Keratinocyte (primary cell): ENCODE measurements around the gene SKAP1. TPM values are rescaled to one million over a fixed set of nuclear protein-coding genes. Genes with fewer than 3 reads are reported as not detected.

ENCODE experiments used
- DNase-seq: peaks from one replicate; pipeline ENCODE4 v3.0.0-alpha.2; 2011; ENCODE audit warnings: low read depth, missing footprints, low spot score
- FAIRE-seq: peaks from 2 replicates; lab custom pipeline; 2011; peaks lifted over from hg19 to GRCh38; lab: Jason Lieb, UNC
- H2AFZ ChIP-seq: 2 replicates; pipeline ENCODE4 v1.6.0; 2012; ENCODE audit warnings: low read length, control low read depth, inconsistent platforms; ENCODE audit not compliant: control insufficient read depth
- H3K27ac ChIP-seq: 2 replicates; pipeline ENCODE4 v1.5.1; 2011; ENCODE audit warnings: low read length; ENCODE audit not compliant: control insufficient read depth, insufficient read depth
- H3K27me3 ChIP-seq: 3 replicates; pipeline ENCODE4 v1.6.0; 2011; ENCODE audit warnings: low read length; ENCODE audit not compliant: control insufficient read depth, insufficient read depth; ENCODE audit errors: extremely low read depth
- H3K36me3 ChIP-seq, 2 experiments: 2 replicates in 1 of 2; 3 replicates in 1 of 2; pipeline ENCODE4 v1.5.1; 2011; ENCODE audit warnings: low read length in 2 of 2, mild to moderate bottlenecking in 1 of 2; ENCODE audit not compliant: control insufficient read depth in 2 of 2, insufficient read depth in 2 of 2; ENCODE audit errors: extremely low read depth in 1 of 2
- H3K4me1 ChIP-seq: 3 replicates; pipeline ENCODE4 v1.5.1; 2011; ENCODE audit warnings: low read length; ENCODE audit not compliant: control insufficient read depth, insufficient read depth; ENCODE audit errors: extremely low read depth
- H3K4me2 ChIP-seq: 3 replicates; pipeline ENCODE4 v1.6.0; 2011; ENCODE audit warnings: low read depth, low read length; ENCODE audit not compliant: control insufficient read depth, insufficient read depth; ENCODE audit errors: extremely low read depth
- H3K4me3 ChIP-seq, 3 experiments: fragments of 200-600 bp in 1 of 3; sonication (generic) in 1 of 3; 2 replicates in 2 of 3; 3 replicates in 1 of 3; pipeline ENCODE4 v1.5.1; 2011 to 2016; ENCODE audit warnings: low read length in 3 of 3, mild to moderate bottlenecking in 3 of 3, control low read depth in 2 of 3, inconsistent platforms in 1 of 3, low read depth in 1 of 3, mixed read lengths in 1 of 3, mixed run types in 1 of 3, moderate library complexity in 1 of 3; ENCODE audit not compliant: control insufficient read depth in 2 of 3, insufficient read depth in 2 of 3; ENCODE audit errors: extremely low read depth in 1 of 3
- H3K79me2 ChIP-seq: 2 replicates; pipeline ENCODE4 v1.6.0; 2012; ENCODE audit warnings: low read length; ENCODE audit not compliant: control insufficient read depth, insufficient read depth
- H3K9ac ChIP-seq: 3 replicates; pipeline ENCODE4 v1.6.0; 2011; ENCODE audit warnings: low read length; ENCODE audit not compliant: control insufficient read depth, insufficient read depth; ENCODE audit errors: extremely low read depth
- H3K9me1 ChIP-seq: 3 replicates; pipeline ENCODE4 v1.6.0; 2011; ENCODE audit warnings: low read length; ENCODE audit not compliant: control insufficient read depth, insufficient read depth; ENCODE audit errors: extremely low read depth
- H3K9me3 ChIP-seq: 2 replicates; pipeline ENCODE4 v1.5.1; 2012; ENCODE audit warnings: low read depth, low read length; ENCODE audit not compliant: control insufficient read depth
- H4K20me1 ChIP-seq: 3 replicates; pipeline ENCODE4 v1.6.0; 2011; ENCODE audit warnings: low read length; ENCODE audit not compliant: control insufficient read depth, insufficient read depth; ENCODE audit errors: extremely low read depth
- EZH2 ChIP-seq: IDR thresholded peaks from one replicate; pipeline ENCODE4 v1.6.1; 2012; ENCODE audit warnings: inconsistent platforms, mild to moderate bottlenecking, low read length, moderate library complexity
- dilution Hi-C: fragments of 300-500 bp; cut with MboI; formaldehyde crosslinking; loops from one replicate; pipeline ENCODE4 v1.7.0; 2020; ENCODE audit warnings: low sequenced_read_pairs; ENCODE audit not compliant: extremely low pct_ligation_motif_present
- polyA plus RNA-seq, 5 experiments: library from polyadenylated mRNA; depleted of rRNA in 3 of 5; stranded (reverse) in 3 of 5; stranded (forward) in 1 of 5; unstranded in 1 of 5; fragments of >200 nt; gene quantifications; 1 replicate in 1 of 5; 2 replicates in 3 of 5; 3 replicates in 1 of 5; pipeline versions ENCODE4 v1.2.1 to v1.2.3, GENCODE V29; 2011 to 2012; ENCODE audit warnings: missing spikeins in 2 of 5, low read depth in 1 of 5, low replicate concordance in 1 of 5
- TF ChIP-seq, protein P1 (sequence below), 3 experiments: IDR thresholded peaks in 1 of 3; conservative IDR thresholded peaks in 1 of 3; optimal IDR thresholded peaks in 1 of 3; 2 replicates in 2 of 3; 3 replicates in 1 of 3; pipeline versions ENCODE3 to v1.5.1; 2011; ENCODE audit warnings: low read length in 3 of 3, mild to moderate bottlenecking in 3 of 3, moderate library complexity in 2 of 3, control low read depth in 1 of 3, inconsistent platforms in 1 of 3; ENCODE audit not compliant: insufficient read depth in 2 of 3; ENCODE audit errors: extremely low read depth in 1 of 3

Gene SKAP1
- polyA plus RNA-seq, 1 donor (not counting 4 experiments of a cell fraction or from before 2014, with no cell fraction given): not detected

DNA sequence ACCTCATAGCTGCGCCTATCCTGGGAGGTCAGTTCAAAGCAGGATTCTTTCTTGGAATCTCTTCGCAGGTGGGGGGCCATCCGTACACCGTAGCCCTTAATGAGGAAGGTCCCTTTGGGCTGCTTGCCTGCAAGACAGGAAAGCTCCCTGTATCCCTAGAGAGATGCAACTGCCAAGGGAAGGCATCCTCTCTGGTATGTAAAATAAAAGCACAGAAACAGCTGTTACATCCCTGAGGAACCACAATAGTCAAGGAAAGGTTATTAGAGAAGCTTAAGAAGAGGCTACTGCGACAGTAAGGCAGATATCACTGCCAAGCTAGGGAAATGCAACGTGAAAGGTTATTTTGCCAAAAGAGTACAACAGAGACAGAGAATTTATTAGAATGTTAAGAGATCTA lies 245.3 kb downstream of the SKAP1 start:
- Histone ChIP-seq H3K9me3 (no peaks in the 10 kb centered on the region), H3K4me1 (no peaks in the 10 kb centered on the region), H3K9ac (no peak overlapping the region), H3K4me3 (no peak overlapping the region), H4K20me1 (no peaks in the 10 kb centered on the region), H3K4me2 (no peak overlapping the region), H3K79me2 (no peaks in the 10 kb centered on the region), H3K27me3 (peaks cover 30% of the 10 kb centered on the region), H3K27ac (no peak overlapping the region), H3K36me3 (no peaks in the 10 kb centered on the region), H2AFZ (no peak overlapping the region), H3K9me1 (no peaks in the 10 kb centered on the region)
- DNase-seq (no peak), FAIRE-seq (no peak)
- dilution Hi-C loops: no loop called here
- TF ChIP-seq, protein P1, sequence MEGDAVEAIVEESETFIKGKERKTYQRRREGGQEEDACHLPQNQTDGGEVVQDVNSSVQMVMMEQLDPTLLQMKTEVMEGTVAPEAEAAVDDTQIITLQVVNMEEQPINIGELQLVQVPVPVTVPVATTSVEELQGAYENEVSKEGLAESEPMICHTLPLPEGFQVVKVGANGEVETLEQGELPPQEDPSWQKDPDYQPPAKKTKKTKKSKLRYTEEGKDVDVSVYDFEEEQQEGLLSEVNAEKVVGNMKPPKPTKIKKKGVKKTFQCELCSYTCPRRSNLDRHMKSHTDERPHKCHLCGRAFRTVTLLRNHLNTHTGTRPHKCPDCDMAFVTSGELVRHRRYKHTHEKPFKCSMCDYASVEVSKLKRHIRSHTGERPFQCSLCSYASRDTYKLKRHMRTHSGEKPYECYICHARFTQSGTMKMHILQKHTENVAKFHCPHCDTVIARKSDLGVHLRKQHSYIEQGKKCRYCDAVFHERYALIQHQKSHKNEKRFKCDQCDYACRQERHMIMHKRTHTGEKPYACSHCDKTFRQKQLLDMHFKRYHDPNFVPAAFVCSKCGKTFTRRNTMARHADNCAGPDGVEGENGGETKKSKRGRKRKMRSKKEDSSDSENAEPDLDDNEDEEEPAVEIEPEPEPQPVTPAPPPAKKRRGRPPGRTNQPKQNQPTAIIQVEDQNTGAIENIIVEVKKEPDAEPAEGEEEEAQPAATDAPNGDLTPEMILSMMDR (optimal IDR thresholded peaks at IDR 0.05 in 1 of 3, IDR thresholded peaks at IDR 0.05 in 1 of 3, conservative IDR thresholded peaks at IDR 0.05 in 1 of 3; ENCODE audit: extremely low read depth in 1 of 3, insufficient read depth in 2 of 3, low read length in 3 of 3): no peak
- TF ChIP-seq EZH2: no peak

DNA sequence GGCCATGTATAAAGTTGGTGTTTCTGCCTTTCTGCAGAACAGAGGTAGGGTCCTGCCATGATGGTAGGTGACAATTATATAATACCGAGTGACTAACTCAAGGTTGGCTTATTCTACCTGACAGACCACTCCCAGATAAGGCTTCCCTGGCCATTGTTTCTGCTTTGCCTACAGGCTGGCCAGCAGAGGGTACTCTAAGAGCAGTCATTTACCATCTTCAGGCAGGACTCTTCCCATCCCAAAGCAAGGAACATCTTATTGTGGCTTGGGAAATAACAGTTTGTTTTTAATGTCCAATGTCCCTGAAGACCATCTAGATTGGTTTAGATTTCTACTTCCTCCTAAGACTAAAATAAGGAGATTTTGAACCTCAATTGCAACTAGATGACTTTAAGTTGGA lies 248.4 kb downstream of the SKAP1 start:
- peaks cover 25% of the 10 kb centered on the region for H3K27me3 ChIP-seq
- no peak overlapping the region for H3K27ac ChIP-seq
- H3K9ac ChIP-seq: no peak overlapping the region
- dilution Hi-C loops: no loop called here
- DNase-seq: no peak
- H3K36me3 ChIP-seq: no peaks in the 10 kb centered on the region
- no peaks in the 10 kb centered on the region for H3K9me3 ChIP-seq
- no peaks in the 10 kb centered on the region for H3K9me1 ChIP-seq
- H3K4me3 ChIP-seq: no peak overlapping the region
- TF ChIP-seq, protein P1 (optimal IDR thresholded peaks at IDR 0.05 in 1 of 3, IDR thresholded peaks at IDR 0.05 in 1 of 3, conservative IDR thresholded peaks at IDR 0.05 in 1 of 3; ENCODE audit: extremely low read depth in 1 of 3, insufficient read depth in 2 of 3, low read length in 3 of 3): peak; percentile 24 to 68 (median 46)
- TF ChIP-seq EZH2: no peak
- no peaks in the 10 kb centered on the region for H3K4me1 ChIP-seq
- H2AFZ ChIP-seq: no peak overlapping the region
- no peaks in the 10 kb centered on the region for H3K79me2 ChIP-seq
- H4K20me1 ChIP-seq: no peaks in the 10 kb centered on the region
- peak; percentile 57 for FAIRE-seq
- no peak overlapping the region for H3K4me2 ChIP-seq
